Measurements from ENCODE around the gene SOX15.
"Not testable (repeated sequence)": the region's sequence is repeated elsewhere in the genome, so short reads cannot be mapped to it uniquely, and the experiment has no call there.

The SOX15 gene

DNA sequence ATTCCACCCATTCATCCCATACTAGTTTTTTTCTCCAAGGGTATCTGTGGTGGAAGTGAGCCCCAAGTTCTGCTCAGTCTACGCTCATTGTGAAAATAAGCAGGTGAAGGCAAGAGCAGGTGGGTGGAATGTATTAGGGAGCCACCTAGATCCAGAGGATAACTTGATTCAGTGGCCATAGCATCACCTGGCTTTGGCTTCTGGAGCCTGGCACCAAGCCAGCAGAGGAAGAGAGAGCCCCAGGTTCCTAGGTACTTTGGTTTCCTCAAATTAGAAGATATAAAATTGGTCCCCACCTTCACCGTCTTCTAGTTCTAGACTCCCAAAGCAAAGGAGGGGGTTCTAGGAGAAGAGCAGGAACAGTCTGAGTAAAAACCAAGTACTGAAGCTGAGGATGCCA is 20.7 kb upstream of the SOX15 start:
- DNase-seq (ENCODE audit: low spot score): no peak

DNA sequence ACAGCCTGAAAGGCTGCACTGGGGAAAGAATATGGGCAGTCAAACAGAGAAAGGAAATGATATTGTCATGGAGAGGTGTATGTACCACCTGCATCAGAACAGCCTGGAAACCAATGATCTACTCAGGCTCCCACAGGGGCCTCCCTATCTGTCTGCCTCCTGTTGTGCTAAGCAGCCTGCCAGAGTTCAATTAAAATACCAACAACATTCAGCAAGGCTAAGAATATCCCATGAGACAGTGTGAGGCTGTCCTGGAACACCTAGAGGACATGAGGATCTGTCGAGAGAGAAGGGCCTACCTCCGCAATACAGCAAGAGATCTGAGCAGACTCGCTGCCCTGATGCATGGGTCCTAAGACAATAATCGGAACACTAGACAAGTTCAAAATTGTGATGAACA is 16.4 kb upstream of the SOX15 start:
- no peak for DNase-seq (ENCODE audit: low spot score)

DNA sequence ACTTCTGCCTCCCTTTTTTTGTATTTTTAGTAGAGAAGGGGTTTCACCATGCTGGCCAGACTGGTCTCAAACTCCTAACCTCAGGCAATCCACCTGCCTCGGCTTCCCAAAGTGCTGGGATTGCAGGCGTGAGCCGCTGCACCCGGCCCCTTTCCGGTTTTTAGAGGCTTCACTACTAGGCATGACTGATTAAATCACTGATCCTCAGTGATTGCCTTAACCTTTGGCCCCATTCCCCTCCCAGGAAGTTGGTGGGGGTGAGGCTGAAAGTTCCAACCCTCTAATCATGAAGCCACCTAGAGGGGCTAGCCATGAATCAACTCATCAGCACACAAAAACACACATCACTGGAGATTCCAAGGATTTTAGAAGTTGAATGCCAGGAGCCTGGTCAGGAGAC is 7.7 kb upstream of the SOX15 start:
- DNase-seq (ENCODE audit: low spot score): not testable (repeated sequence)

DNA sequence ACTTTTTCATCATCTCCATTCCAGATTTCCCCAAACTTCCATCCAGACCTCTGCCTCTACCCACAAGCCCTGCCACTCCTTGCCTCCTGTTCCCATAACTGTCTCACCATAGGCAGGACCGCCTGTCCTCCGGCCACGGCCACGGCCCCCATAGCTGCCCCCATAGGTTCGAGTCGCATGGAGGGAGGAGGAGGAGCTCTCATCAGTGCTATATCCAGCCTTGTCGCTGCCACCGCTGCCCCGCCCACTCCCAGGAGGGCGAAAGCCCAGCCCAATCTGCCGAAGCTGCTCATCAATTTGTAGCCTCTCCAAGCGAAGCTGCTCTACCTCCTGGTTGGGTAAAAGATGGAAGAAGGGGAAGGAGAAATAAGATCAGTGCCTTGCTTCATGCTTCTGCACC is 3.4 kb upstream of the SOX15 start:
- DNase-seq (ENCODE audit: low spot score): no peak

DNA sequence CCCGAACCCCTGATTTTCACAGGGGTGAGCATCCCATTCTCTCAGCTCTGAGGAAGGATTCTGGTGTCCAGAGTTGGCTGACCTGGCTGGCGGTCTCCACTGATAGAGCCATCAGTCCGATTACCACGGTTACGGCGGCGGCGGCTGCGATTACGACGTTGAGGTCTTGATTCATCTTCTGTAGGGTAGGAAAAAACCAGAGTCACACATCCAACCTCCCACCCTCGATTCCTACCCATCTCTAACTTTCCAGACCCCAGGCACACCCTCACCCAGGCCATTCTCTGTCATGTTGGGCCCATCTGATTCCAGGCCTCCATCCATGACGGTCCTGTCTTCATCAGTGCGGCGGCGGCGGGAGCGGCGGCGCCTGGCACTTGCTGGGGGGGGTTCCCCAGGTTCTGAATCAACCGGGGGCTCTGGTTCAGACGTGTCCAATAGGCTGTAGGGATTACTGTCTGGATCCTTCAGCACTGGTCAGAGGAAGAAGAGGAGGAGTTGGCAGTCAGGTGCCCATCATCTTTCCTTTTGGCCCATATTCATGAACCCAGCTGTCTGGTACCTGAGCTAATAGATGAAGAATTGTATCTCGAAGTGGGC is 2.6 kb upstream of the SOX15 start:
- no peak for DNase-seq (ENCODE audit: low spot score)

DNA sequence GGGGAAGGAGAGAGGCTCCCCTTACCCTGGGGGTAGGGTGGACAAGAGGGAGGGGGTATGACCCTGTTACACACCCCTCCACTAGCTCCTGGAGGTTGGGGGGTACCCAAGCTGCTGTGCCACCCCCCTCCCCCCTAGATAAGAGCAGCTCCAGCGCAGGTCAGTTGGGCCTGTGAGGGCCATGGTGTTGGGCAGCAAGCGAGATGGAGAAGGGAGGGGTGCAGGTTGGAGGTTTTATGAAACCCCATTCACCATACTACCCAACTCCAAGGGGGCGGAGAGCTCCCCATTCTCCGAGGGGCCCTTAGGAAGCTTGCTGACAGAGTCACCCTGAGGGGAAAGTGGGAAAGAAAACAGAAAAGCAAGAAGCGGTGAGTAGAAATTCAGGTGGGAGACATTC is 1.7 kb upstream of the SOX15 start:
- DNase-seq (ENCODE audit: low spot score): no peak

DNA sequence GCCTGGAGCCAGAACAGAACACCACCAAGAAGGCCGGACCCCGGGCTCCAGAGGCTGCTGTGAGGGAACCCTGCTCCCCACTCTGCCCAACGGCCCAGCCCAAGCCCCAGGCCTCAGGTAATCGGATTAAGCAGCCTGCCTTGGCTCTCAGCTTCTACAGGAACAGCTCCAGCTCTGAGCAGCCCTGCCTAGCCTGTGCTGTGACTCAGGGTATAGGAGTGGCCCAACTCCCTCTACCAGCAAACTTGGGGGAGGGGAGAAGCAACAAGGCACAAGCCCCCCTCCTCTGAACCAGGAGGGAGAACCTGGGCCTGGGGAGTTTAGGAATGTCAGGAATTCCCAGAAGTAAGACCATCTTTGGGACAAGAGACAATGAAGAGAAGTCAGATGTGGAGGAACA is 849 bp upstream of the SOX15 start:
- DNase-seq (ENCODE audit: low spot score): peak; percentile 74

DNA sequence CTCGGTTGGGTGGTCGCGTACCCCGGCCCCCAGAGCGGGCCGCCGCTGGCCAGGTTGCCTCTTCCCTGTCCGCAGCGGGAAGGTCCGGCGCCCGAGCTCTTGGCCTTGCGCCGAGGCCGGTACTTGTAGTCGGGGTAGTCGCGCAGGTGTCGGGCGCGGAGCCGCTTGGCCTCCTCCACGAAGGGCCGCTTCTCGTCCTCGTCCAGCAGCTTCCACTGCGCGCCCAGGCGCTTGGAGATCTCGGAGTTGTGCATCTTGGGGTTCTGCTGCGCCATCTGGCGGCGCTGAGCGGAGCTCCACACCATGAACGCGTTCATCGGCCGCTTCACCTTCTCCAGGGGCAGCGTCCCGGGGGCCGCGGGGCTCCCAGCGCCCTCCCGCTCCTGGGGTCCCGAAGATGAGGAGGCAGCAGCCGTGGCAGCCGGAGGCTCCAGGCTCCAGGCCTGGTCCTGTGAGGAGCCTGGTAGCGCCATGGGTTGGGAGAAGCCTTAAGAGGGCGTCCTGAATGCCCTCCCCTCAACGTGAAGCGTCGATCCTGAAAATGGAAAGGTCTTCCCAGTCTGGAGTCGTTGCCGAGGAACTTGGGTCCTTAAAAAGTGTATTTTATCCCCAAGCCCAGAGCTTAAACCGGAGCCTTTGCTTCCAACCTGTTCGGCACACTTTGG is 558 bp downstream of the SOX15 start:
- peak; percentile 89 for DNase-seq (ENCODE audit: low spot score)

DNA sequence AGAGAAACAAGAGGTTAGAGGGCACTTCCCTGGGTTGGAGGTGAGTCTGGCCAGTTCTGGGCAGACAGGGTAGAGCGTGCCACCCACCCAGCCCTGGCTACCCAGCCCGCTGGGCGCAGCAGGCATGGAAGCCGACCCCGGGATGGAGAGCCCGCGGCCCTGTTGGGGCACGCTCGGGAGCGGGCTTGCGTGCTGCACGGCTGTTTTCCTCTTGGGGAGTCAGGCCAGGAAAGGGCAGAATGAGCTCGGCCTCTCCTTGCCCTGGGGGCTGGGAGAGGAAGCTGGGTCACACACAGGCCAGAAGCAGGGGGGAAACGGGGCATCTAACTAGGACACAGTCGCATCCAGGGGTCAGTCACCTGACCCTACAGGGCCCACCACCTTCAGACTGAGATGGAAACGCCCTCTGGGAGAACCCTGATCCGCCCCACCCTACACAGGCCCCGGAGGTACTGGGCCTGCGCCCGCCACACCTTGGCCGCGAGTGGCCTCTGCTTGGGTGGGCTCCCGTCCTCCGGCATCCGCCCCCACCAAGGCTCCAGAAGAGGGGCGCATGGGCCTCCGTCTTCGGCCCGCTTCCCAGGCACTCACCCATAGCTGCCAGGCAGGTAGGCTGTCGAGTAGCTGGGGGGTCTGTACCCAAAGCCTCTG is 1.2 kb downstream of the SOX15 start:
- DNase-seq (ENCODE audit: low spot score): no peak

DNA sequence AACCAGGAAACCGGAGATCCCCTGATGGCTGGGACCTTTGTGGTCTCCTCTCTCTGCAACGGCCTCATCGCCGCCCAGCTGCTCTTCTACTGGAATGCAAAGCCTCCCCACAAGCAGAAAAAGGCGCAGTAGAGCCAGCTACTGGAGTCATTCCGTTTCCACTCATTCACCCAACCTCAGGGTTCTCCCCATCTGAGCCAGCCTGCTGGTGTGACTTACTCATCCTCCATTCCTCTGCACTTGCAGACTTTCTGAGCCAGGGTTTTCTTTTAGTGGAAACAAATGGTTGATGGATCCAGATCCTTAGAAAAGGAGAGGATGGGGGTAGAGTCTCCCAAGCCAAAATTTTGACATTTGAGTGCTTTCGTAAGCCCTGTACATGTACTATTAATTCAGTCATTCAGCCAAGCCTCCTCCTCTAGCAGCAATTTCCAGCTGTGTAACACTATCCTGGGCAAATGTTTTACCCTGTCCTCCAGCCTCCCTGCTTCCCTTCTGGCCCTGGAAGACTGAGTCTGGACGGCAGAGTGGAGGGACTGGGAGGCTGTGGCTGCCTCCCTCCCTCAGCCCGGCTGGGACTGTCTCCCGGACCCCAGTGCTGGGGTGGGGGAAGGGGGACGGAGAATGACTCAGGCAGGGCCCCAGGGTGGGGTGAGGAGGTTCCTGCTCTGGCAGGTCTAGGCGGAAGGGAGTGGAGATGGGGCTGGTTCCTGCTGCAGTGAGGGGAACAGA is 2.3 kb downstream of the SOX15 start:
- DNase-seq (ENCODE audit: low spot score): peak; percentile 90

DNA sequence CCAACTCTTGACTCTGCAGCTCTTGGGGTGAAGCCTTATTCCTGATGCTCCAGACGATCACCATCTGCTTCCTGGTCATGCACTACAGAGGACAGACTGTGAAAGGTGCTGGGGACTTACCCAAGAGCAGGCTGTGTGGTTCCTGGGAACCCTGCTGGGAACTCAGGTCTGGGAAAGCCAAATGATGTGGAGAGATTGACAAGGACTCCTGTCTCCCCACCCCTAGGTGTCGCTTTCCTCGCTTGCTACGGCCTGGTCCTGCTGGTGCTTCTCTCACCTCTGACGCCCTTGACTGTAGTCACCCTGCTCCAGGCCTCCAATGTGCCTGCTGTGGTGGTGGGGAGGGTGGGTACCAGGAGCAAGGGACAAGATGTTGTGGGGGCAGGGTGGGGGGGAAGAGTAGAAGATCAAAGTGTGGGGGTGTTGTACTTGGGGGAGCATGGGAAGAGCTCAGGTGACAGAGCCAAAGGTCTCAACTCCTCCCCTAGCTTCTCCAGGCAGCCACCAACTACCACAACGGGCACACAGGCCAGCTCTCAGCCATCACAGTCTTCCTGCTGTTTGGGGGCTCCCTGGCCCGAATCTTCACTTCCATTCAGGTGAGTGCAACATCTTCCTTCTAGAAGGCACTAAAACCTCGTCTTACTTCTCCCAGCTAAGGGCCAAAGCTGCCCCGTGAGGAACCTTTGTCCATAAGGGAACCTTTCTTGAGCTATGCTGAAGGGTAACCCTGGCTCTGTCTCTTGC is 3.0 kb downstream of the SOX15 start:
- no peak for DNase-seq (ENCODE audit: low spot score)

DNA sequence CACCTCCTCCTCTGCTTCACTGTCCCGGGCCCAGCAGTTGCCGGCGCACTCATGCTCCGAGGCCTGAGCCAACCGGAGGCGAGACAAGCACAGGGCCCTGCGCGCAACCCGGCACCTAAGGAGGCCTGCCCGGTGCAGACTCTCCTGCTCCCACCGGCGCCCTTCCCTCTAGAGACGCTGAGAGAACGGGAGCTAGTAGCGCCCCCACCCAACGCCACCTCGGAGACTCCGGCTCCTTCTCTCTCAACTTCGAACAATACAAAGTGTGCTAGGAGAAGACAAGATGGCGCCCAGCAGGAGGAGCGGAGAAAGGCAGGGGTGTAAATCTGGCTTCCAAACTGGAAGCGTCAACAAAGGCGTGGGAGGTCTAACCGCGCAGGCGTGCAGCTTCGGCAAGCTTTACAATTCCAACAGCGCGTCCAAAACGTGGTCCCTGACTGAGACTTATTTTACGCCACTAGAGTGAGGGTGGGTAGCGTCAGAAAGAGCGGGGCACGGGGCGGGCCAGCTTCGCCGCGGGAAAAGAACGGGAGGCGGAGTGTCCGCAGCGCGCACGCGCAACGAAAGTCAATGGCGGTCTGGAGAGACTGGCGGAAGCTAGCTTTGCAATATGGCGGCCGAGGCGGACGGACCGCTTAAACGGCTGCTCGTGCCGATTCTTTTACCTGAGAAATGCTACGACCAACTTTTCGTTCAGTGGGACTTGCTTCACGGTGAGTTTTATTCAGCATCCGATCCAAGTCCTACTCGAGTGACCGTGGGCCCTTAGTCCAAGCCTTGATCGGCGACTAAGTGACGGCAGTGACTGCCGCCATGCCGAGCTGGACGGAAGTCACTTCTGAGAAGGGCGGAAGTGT is 6.4 kb downstream of the SOX15 start, which contains the start of gene MPDU1:
MPDU1 (plus strand) TSS at position 600 of the 857 bp plus-strand sequence; CDS start at position 611, 11 bp downstream.
- peak; percentile 92 for DNase-seq (ENCODE audit: low spot score)

DNA sequence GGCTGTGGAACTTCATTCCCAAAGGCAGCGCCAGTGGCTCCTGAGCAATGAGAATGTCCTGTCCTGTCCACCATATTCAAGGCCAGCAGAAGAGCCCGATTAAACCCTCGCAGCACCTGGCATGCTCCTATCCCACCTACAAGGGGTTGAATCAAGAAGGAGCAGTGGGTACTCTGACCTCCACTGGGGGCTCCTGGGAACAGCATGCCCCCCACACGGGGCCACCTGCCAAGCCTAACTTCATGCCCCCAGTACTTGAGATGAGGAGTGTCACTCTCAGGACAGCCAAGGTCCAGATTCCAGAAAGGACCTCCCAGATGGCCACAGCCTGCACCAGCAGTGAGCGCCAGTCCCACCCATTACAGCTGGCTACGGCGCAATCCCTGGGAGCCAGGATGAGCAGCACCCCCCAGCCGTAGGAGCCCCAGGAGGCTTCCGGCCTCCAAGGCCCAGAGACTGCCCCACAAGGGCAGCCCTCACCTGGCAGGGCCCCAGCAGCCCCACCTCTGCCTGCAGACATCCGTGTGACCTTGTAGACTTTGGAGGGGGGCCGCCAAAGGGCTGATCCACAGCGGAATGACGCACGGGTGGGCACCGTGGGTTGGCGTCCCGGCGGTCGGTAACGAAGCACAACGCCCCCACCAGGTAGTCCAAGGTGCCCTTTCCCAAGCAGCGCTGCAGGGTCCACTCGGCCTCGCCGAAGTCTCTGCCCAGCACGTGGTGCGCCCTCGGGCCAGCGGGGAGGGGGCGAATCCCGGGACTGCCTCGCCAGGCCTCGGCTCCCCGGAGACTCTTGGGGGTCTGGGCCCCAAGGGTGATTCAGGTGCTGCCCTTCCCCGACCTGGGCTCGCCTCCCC is 7.3 kb downstream of the SOX15 start:
- no peak for DNase-seq (ENCODE audit: low spot score)

DNA sequence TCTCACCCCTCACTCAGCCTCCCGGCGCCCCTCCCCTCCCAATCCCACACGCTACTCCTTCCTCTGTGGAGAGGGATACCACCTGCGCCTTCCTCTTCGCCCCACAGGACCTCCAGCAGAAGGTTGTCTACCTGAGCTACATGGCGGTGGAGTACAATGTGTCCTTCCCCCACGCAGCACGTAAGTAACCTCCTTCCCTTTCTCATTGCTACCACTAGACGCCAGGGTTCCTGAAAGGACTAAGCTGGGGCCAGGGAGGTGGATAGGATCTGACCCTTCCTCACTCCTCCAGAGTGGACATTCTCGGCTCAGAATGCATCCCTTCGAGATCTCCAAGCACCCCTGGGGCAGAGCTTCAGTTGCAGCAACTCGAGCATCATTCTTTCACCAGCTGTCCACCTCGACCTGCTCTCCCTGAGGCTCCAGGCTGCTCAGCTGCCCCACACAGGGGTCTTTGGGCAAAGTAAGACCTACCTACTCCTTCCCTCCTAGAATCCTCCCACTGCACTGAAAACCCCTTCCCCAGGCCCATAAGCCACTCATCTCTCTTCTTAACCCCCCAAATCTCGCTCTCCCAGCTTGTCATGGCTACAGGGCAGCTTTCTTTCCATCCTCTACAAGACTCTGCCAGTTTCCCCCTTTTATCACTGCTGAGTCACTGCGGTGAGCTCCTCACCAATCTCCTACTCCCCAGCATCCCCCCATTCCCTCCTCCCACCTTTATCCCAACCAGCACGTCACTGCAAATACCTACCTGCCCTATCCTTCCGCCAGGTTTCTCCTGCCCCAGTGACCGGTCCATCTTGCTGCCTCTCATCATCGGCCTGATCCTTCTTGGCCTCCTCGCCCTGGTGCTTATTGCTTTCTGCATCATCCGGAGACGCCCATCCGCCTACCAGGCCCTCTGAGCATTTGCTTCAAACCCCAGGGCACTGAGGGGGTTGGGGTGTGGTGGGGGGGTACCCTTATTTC is 9.0 kb downstream of the SOX15 start:
- DNase-seq (ENCODE audit: low spot score): no peak

DNA sequence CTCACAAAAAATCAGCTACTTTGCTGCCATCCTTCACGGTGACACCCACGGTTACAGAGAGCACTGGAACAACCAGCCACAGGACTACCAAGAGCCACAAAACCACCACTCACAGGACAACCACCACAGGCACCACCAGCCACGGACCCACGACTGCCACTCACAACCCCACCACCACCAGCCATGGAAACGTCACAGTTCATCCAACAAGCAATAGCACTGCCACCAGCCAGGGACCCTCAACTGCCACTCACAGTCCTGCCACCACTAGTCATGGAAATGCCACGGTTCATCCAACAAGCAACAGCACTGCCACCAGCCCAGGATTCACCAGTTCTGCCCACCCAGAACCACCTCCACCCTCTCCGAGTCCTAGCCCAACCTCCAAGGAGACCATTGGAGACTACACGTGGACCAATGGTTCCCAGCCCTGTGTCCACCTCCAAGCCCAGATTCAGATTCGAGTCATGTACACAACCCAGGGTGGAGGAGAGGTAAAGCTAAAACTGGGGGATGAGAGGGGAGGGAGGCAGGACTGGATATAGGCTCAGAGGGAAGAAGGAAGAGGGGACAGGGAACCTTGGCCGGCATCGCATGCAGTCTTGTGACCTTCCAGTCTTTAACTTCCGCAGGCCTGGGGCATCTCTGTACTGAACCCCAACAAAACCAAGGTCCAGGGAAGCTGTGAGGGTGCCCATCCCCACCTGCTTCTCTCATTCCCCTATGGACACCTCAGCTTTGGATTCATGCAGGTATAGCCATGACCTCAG is 9.9 kb downstream of the SOX15 start:
- no peak for DNase-seq (ENCODE audit: low spot score)

DNA sequence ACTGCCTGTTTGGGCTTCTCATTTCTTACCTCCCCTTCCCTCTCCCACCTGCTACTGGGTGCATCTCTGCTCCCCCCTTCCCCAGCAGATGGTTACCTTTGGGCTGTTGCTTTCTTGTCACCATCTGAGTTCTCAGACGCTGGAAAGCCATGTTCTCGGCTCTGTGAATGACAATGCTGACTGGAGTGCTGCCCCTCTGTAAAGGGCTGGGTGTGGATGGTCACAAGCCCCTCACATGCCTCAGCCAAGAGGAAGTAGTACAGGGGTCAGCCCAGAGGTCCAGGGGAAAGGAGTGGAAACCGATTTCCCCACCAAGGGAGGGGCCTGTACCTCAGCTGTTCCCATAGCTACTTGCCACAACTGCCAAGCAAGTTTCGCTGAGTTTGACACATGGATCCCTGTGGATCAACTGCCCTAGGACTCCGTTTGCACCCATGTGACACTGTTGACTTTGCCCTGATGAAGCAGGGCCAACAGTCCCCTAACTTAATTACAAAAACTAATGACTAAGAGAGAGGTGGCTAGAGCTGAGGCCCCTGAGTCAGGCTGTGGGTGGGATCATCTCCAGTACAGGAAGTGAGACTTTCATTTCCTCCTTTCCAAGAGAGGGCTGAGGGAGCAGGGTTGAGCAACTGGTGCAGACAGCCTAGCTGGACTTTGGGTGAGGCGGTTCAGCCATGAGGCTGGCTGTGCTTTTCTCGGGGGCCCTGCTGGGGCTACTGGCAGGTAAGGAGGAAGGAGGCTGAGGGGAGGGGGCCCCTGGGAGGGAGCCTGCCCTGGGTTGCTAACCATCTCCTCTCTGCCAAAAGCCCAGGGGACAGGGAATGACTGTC is 10.7 kb downstream of the SOX15 start, which contains the start of gene CD68:
CD68 (plus strand) TSS at position 638 of the 833 bp plus-strand sequence; CDS start at position 678, 40 bp downstream.
- DNase-seq (ENCODE audit: low spot score): peak; percentile 88

Measured in AG20443 (cell line).